Sigmoid colon (tissue), 3 donors: ENCODE results near the gene TSPAN18.

ENCODE experiments used
- CTCF ChIP-seq, 4 experiments: fragments of 450-650 bp in 3 of 4; fragments of 200-600 bp in 1 of 4; IDR thresholded peaks; one replicate each; pipeline ENCODE4 v1.5.1; 2016 to 2019; ENCODE audit warnings: antibody characterized with exemption in 4 of 4, mild to moderate bottlenecking in 3 of 4, moderate library complexity in 2 of 4
- POLR2A ChIP-seq, 2 donors: fragments of 450-650 bp; IDR thresholded peaks; one replicate each; pipeline ENCODE4 v1.6.1; 2016; ENCODE audit warnings: antibody characterized with exemption in 2 of 2, mild to moderate bottlenecking in 2 of 2, moderate library complexity in 2 of 2

DNA sequence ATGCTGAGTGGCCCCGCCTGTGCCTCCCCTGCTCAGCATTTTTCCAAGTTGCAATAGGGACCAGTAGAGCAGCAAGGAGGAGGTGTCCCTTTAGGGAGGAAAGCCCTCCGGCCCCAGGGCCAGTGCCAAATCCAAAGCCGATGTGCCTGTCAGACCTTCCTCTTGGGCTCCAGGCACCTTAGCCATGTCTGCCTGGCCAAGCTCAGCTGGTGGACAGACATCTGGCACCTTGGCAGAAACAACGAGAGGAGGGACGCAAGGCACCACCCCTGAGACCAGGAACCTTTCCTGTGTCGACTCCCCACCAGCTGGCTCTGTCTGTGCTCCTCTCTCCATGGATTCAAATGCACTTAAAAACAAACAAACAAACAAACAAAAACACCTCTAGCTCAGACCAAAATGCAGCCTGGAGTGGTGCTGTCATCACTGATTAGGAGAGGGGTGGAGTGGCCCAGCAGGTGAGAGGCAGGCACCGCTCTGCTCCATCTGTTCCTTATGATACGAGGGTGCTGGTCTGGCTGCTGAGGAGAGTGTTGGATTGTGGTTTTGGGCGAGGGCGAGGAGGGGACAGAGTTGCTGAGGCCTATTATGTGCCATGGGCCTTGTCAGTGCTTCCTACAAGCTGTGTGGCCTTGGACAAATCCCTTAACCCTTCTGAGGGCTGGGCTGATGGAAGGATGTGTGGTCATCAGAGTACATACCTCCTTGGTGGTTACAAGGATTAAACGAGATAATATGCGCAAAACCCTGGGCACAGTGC is 177.7 kb downstream of the TSPAN18 start:
- TF ChIP-seq CTCF (IDR thresholded peaks at IDR 0.05) (no peak), POLR2A (IDR thresholded peaks at IDR 0.05) (no peak)
